ENCODE measurements around the gene PEAK3. TPM values are rescaled to one million over a fixed set of nuclear protein-coding genes. Genes with fewer than 3 reads are reported as not detected.
A peak's percentile ranks its signal among the peaks of the same experiment; 100 is the strongest.

The PEAK3 gene
- polyA plus RNA-seq, 1 of the 3 experiments (the other 2 are of a cell fraction): not detected

DNA sequence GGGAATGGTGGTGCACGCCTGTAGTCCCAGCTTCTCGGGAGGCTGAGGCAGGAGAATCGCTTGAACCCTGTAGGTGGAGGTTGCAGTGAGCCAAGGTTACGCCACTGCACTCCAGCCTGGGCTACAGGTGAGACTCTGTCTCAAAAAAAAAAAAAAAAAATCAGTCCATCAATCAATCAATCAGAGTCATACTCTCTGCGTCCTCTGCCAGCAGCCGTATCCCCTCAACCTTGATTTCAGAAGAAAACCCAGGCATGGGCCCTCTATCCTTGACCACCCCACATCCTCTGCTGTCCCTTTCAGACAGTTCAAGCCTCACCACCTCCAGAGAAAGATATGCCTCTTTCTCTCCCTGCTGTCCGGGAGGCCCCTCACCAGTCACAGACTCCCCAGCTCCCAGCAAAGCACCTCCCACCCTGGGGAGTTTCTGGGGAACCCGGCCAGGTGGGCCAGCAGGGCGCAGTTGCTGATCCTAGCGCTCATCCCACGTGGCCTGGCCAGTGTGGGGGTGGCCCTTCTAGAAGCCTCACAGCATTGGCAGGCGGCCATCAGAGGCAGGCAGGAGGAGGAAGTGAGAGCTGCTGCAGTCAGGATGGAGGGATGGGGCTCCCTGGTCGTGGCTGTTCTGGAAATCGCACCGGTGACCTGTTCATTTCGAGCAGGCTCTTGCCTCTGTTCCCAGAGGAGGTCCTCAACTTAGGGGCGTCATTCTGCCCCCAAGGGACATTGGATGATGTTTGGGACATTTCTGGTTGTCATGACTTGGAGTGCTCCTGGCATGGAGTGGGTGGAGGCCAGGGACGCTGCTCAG lies 15.6 kb downstream of the PEAK3 start:
- Histone ChIP-seq H3K36me3 (replicated peaks in 1 of 2; ENCODE audit: control insufficient read depth in 1 of 2, insufficient read depth in 2 of 2, low read length in 1 of 2) (no peaks in the 10 kb centered on the region), H2AFZ (ENCODE audit: low read depth) (peak overlapping the region; percentile 84), H3K9ac (no peak overlapping the region), H3K4me2 (0 out of 2 replicates have a peak overlapping the region, but pooled peaks have one; percentile 15), H3F3A (replicated peaks; ENCODE audit: insufficient read depth) (peaks cover 9% of the 10 kb centered on the region), H4K20me1 (ENCODE audit: insufficient read depth) (peaks cover 19% of the 10 kb centered on the region), H3K4me1 (ENCODE audit: control insufficient read depth in 1 of 2, insufficient read depth in 2 of 2, low read depth in 1 of 2, low read length in 1 of 2) (peaks cover 5 to 8% of the 10 kb centered on the region in 2 experiments; a peak in 3 of 4 replicates), H3K9me2 (no peaks in the 10 kb centered on the region), H3K27me3 (ENCODE audit: insufficient read depth) (no peaks in the 10 kb centered on the region), H3K27ac (ENCODE audit: low read depth in 2 of 2, low read length in 1 of 2) (no peak overlapping the region), H3K9me3 (no peaks in the 10 kb centered on the region), H3K4me3 (ENCODE audit: low read depth in 2 of 2, low read length in 1 of 2) (no peak overlapping the region), H3K79me2 (ENCODE audit: insufficient read depth) (peaks cover 21% of the 10 kb centered on the region)
- CTCF ChIA-PET: interaction anchor here (1.0 to 9.8 kb wide), 4 partner anchors 7 to 50 kb away, joined by 3 to 121 read pairs (median 4); no protein-coding TSS in a partner anchor
- peak; percentile 46 for DNase-seq
- 80% methylated on average over 15 of the region's 18 CpGs for WGBS (ENCODE audit: low lambda C conversion rate)
- TF ChIP-seq, protein P1, sequence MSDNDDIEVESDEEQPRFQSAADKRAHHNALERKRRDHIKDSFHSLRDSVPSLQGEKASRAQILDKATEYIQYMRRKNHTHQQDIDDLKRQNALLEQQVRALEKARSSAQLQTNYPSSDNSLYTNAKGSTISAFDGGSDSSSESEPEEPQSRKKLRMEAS (IDR thresholded peaks at IDR 0.05; ENCODE audit: low read depth): peak; percentile 75; the same call in 1 of the 2 replicates
- TF ChIP-seq GABPA (IDR thresholded peaks at IDR 0.05; ENCODE audit: low read depth): no peak
- TF ChIP-seq NFIC (IDR thresholded peaks at IDR 0.05; ENCODE audit: borderline replicate concordance): peak; percentile 56
- no peak for TF ChIP-seq NRF1 (IDR thresholded peaks at IDR 0.05; ENCODE audit: low read depth, low read length)
- TF ChIP-seq, protein P2, sequence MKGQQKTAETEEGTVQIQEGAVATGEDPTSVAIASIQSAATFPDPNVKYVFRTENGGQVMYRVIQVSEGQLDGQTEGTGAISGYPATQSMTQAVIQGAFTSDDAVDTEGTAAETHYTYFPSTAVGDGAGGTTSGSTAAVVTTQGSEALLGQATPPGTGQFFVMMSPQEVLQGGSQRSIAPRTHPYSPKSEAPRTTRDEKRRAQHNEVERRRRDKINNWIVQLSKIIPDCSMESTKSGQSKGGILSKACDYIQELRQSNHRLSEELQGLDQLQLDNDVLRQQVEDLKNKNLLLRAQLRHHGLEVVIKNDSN (IDR thresholded peaks at IDR 0.05; ENCODE audit: borderline replicate concordance, low read depth): peak; percentile 71; the same call in 1 of the 2 replicates
- POLR2A ChIA-PET: interaction anchor here (1.1 kb wide), 1 partner anchor 23 kb away, joined by 4 read pairs; no protein-coding TSS in a partner anchor

DNA sequence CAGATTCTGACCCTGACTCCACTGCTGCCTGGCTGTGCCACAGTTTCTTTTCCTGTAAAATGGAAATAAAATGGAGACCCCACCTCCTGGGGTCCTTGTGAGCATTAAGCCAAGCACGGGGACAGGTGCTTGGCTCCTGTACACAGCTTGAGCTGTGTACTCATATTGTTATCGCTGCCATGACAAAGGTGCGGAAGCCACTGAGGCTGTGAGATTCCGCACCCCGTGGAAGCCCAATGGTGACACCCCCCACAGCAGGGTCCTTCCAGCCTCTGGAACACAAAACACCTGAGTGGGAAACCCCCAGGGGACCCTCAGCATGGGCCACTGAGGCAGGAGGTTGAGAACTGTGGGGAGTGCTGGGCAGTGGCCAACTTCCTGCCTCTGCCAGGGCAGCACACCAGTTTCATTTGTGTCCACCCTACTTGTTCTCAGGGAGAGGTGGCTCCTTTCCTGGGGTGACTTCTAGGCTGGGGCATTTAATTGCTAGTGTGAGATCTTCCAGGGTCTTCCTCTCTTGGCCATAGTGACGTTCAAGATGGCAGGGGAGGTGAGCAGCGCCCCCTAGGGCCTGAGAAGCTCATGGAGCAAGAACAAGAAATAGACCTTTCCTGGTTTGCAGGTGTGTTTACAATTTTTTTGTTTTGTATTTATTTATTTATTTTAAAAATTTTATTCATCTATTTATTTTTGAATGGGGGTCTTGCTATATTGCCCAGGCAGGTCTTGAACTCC lies 20.4 kb downstream of the PEAK3 start:
- Histone ChIP-seq H3K4me1 (ENCODE audit: control insufficient read depth in 1 of 2, insufficient read depth in 2 of 2, low read depth in 1 of 2, low read length in 1 of 2) (peaks cover 0 to 3% of the 10 kb centered on the region in 2 experiments; a peak in 1 of 4 replicates), H3K79me2 (ENCODE audit: insufficient read depth) (no peaks in the 10 kb centered on the region), H3K27me3 (ENCODE audit: insufficient read depth) (no peaks in the 10 kb centered on the region), H3F3A (replicated peaks; ENCODE audit: insufficient read depth) (peaks cover 7% of the 10 kb centered on the region), H2AFZ (ENCODE audit: low read depth) (no peak overlapping the region), H3K4me3 (ENCODE audit: low read depth in 2 of 2, low read length in 1 of 2) (no peak overlapping the region; a peak in 1 of 4 replicates), H3K9ac (no peak overlapping the region), H3K4me2 (no peak overlapping the region), H3K27ac (ENCODE audit: low read depth in 2 of 2, low read length in 1 of 2) (no peak overlapping the region), H3K9me2 (no peaks in the 10 kb centered on the region), H3K36me3 (replicated peaks in 1 of 2; ENCODE audit: control insufficient read depth in 1 of 2, insufficient read depth in 2 of 2, low read length in 1 of 2) (no peaks in the 10 kb centered on the region), H3K9me3 (no peaks in the 10 kb centered on the region), H4K20me1 (ENCODE audit: insufficient read depth) (no peaks in the 10 kb centered on the region)
- peak; percentile 49 for DNase-seq
- ChIA-PET POLR2A (interaction anchor here (1.3 kb wide), 1 partner anchor 9 kb away, joined by 4 read pairs; no protein-coding TSS in a partner anchor), CTCF (interaction anchor here (0.5 to 9.8 kb wide), 15 partner anchors 11 to 136 kb away, joined by 3 to 121 read pairs (median 4); partner anchors contain the start of genes AMH and PLEKHJ1)
- TF ChIP-seq SMC3 (IDR thresholded peaks at IDR 0.05; ENCODE audit: low read depth, low read length): peak; percentile 27
- peak; percentile 56 for TF ChIP-seq RAD21 (IDR thresholded peaks at IDR 0.05; ENCODE audit: low read length)
- TF ChIP-seq JUND (IDR thresholded peaks at IDR 0.05): no peak
- TF ChIP-seq MXI1 (IDR thresholded peaks at IDR 0.05; ENCODE audit: low read depth, low read length): no peak
- no peak for TF ChIP-seq RFX5 (IDR thresholded peaks at IDR 0.05; ENCODE audit: low read length)
- TF ChIP-seq, protein P3, sequence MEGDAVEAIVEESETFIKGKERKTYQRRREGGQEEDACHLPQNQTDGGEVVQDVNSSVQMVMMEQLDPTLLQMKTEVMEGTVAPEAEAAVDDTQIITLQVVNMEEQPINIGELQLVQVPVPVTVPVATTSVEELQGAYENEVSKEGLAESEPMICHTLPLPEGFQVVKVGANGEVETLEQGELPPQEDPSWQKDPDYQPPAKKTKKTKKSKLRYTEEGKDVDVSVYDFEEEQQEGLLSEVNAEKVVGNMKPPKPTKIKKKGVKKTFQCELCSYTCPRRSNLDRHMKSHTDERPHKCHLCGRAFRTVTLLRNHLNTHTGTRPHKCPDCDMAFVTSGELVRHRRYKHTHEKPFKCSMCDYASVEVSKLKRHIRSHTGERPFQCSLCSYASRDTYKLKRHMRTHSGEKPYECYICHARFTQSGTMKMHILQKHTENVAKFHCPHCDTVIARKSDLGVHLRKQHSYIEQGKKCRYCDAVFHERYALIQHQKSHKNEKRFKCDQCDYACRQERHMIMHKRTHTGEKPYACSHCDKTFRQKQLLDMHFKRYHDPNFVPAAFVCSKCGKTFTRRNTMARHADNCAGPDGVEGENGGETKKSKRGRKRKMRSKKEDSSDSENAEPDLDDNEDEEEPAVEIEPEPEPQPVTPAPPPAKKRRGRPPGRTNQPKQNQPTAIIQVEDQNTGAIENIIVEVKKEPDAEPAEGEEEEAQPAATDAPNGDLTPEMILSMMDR (IDR thresholded peaks at IDR 0.05): peak; percentile 67
- TF ChIP-seq GATA2 (CRISPR knock-in tag; IDR thresholded peaks at IDR 0.05): no peak
- TF ChIP-seq POLR2AphosphoS5 (IDR thresholded peaks at IDR 0.05; ENCODE audit: low read depth, low read length): no peak
- WGBS (ENCODE audit: low lambda C conversion rate): 10% methylated on average over 2 of the region's 7 CpGs

Data from SK-N-SH (cell line).